Large intestine (tissue), 12 donors: ENCODE measurements around the gene PMEL. TPM values are rescaled to one million over a fixed set of nuclear protein-coding genes. Genes with fewer than 3 reads are reported as not detected.
A peak's percentile ranks its signal among the peaks of the same experiment; 100 is the strongest.
"Not testable (repeated sequence)": the region's sequence is repeated elsewhere in the genome, so short reads cannot be mapped to it uniquely, and the experiment has no call there.

Source experiments
- DNase-seq, 2 donors: peaks; one replicate each; pipeline versions ENCODE4 v3.0.0 to v3.0.0-alpha.2; 2013
- H3K27ac ChIP-seq: one replicate; pipeline ENCODE4 v1.5.1; 2013; ENCODE audit warnings: low read length
- H3K27me3 ChIP-seq: 2 replicates; pipeline ENCODE4 v1.6.1; 2013; ENCODE audit warnings: low read length; ENCODE audit not compliant: control insufficient read depth, insufficient read depth
- H3K36me3 ChIP-seq: 2 replicates; pipeline ENCODE4 v1.6.1; 2013; ENCODE audit warnings: low read length; ENCODE audit not compliant: control insufficient read depth, insufficient read depth
- H3K4me1 ChIP-seq: one replicate; pipeline ENCODE4 v1.6.1; 2013; ENCODE audit warnings: low read length; ENCODE audit not compliant: control insufficient read depth, insufficient read depth
- H3K4me3 ChIP-seq: one replicate; pipeline ENCODE4 v1.5.1; 2013; ENCODE audit warnings: low read length
- H3K9me3 ChIP-seq: one replicate; pipeline ENCODE4 v1.6.1; 2013; ENCODE audit warnings: mild to moderate bottlenecking, low read depth, low read length, moderate library complexity; ENCODE audit not compliant: control insufficient read depth
- WGBS: methylation state at CpG from one replicate; pipeline ENCODE4 v1.1.5; 2013; ENCODE audit warnings: low lambda C conversion rate; ENCODE audit not compliant: insufficient coverage; 5-methylcytosine and 5-hydroxymethylcytosine counted together
- long read RNA-seq, 11 donors: transcript quantifications; one replicate each; lab custom pipeline, GENCODE V29; 2026
- polyA plus RNA-seq: library from polyadenylated mRNA; unstranded; fragments of 120-200 nt; gene quantifications from one replicate; pipeline ENCODE4 v1.2.1, GENCODE V29; 2013

PMEL gene
- polyA plus RNA-seq, result 5.7 TPM
- long read RNA-seq, donor 1, partial matches to known transcripts, result 0 of 1 reads
- long read RNA-seq, donor 1, other reads (novel, unspliced or antisense), result 0 of 1 reads
- long read RNA-seq, donor 2, partial matches to known transcripts, result 148 of 209 reads
- long read RNA-seq, donor 2, other reads (novel, unspliced or antisense), result 61 of 209 reads
- long read RNA-seq, donor 3, result 0 reads
- long read RNA-seq, donor 4, result 0 reads
- long read RNA-seq, donor 5, partial matches to known transcripts, result 0 of 2 reads
- long read RNA-seq, donor 5, other reads (novel, unspliced or antisense), result 0 of 2 reads
- long read RNA-seq, donor 6, partial matches to known transcripts, result 0 of 2 reads
- long read RNA-seq, donor 6, other reads (novel, unspliced or antisense), result 0 of 2 reads
- long read RNA-seq, donor 7, result 0 reads
- long read RNA-seq, donor 8, partial matches to known transcripts, result 0 of 1 reads
- long read RNA-seq, donor 8, other reads (novel, unspliced or antisense), result 0 of 1 reads
- long read RNA-seq, donor 9, partial matches to known transcripts, result 90 of 132 reads
- long read RNA-seq, donor 9, other reads (novel, unspliced or antisense), result 42 of 132 reads
- long read RNA-seq, donor 10, partial matches to known transcripts, result 14 of 16 reads
- long read RNA-seq, donor 10, other reads (novel, unspliced or antisense), result 0 of 16 reads
- long read RNA-seq, donor 11, result 0 reads

DNA sequence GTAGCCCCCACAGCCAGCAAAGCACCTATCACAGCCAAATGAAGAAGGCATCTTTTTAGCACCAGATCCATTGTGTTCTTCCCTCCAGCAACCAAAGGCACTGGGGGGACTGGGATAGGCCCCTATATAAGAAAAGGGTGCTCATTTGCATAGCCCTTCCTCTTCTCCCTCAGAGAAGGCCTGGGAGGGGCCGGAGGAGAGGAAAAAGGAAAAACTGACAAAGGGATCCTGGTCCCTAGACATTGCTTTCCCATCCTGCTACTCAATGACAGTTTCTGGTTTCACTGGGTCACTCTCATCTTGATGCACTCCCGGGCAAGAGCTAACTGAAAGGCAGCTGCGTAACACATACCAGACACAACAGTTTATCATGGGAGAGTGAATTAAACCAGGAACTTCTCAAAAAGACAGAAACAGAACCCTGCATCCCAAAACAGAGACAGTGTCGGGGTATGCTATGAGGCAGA lies at the start of gene PMEL:
TSS of gene PMEL (minus strand) at position 102 of the 467 bp plus-strand sequence. CDS start at position 71, 31 bp downstream.
- peak within 1 kb of the TSS; percentile 79 for H3K27ac ChIP-seq
- H3K27me3 ChIP-seq, result no peaks in the 10 kb centered on the region
- peaks cover 20% of the 10 kb centered on the region for H3K4me1 ChIP-seq
- no peak for DNase-seq
- H3K36me3 ChIP-seq, result peaks cover 8% of the 10 kb centered on the region
- peak within 1 kb of the TSS; percentile 73 for H3K4me3 ChIP-seq
- H3K9me3 ChIP-seq, result no peaks in the 10 kb centered on the region
- WGBS, result no CpG with 5 or more reads among the region's 4 CpGs

DNA sequence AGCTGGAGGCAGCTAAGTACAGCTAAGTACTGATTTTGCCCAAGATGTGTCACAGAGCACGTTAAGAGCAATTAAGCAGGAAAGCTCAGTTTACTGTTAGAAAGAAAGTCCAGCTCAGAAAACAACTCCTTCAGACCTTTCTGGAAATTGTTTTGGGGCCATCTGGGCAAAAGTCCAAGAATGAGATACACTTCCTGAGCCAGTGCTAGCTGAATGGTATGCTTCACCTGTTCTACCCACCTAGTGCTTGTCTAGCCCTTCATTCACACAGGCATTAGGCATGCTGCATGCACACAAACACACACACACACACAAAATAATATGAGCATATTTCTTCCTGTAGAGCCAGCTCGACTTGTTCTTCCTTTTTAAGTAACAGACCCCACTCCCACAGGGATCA lies 48.4 kb upstream of the PMEL start:
- Histone ChIP-seq H3K36me3 (no peaks in the 10 kb centered on the region), H3K4me3 (no peak overlapping the region), H3K27ac (peak overlapping the region; percentile 84), H3K27me3 (no peaks in the 10 kb centered on the region), H3K9me3 (no peaks in the 10 kb centered on the region), H3K4me1 (peaks cover 68% of the 10 kb centered on the region)
- no CpG with 5 or more reads among the region's 2 CpGs for WGBS
- DNase-seq, result peak; percentile 71 to 90

DNA sequence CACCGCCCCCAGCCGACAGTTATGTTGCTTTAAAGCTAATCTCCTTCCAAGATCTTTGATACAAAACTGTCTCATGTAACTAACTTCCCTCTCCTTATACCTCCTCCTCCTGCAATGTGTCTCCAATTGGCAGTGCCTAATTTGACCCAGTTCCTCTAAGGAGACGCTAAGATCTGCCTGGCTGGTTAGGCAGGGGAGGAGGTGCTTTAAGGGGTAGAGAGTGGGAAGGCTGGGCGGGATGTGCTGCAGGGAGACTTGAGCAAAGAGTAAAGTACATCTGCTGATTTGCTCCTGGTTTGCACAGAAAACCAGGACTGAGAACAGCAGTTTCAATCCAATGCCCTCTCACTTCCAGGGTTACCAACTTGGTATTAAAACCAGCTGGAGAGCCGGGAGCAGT lies 47.6 kb upstream of the PMEL start:
- DNase-seq, result peak; percentile 38 to 75

DNA sequence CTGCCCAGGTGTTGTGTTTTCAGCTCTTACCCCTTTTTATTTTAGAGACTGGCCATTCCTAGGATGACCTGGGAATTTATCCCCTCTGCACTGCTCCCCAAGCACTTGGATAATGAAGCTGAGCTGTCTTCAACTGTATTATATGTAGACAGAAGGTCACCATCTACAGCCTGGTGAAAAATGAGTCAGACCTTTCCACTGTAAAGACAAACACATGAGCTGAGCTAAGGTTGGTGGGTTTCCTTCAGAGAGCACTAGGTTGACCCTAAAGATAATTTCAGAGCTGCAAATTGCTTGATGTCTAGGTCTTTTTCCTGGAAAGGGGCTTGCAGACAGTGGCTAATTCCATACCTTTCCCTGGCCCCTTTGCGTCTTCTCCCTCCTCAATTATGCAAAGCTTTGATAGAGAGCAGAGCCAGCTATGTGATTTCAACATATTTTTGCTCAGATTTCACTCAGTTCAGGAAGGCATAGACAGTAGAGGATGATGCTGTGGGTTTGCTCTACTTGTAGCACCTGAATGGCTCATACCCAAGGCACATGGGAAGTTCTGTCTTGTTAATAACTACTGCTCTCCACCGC lies 45.8 kb upstream of the PMEL start:
- DNase-seq, result no peak
- Histone ChIP-seq H3K27me3 (no peaks in the 10 kb centered on the region), H3K9me3 (no peaks in the 10 kb centered on the region), H3K36me3 (no peaks in the 10 kb centered on the region), H3K4me3 (no peak overlapping the region), H3K27ac (peak overlapping the region; percentile 71), H3K4me1 (peaks cover 56% of the 10 kb centered on the region)
- no CpG with 5 or more reads among the region's 2 CpGs for WGBS

More for the DNA sequence above, 47.6 kb upstream of the PMEL start:
- H3K36me3 ChIP-seq, result no peaks in the 10 kb centered on the region
- no peaks in the 10 kb centered on the region for H3K27me3 ChIP-seq
- H3K9me3 ChIP-seq, result no peaks in the 10 kb centered on the region
- no peak overlapping the region for H3K4me3 ChIP-seq
- H3K27ac ChIP-seq, result peak overlapping the region; percentile 84
- peaks cover 65% of the 10 kb centered on the region for H3K4me1 ChIP-seq
- WGBS, result no CpG with 5 or more reads among the region's 5 CpGs

DNA sequence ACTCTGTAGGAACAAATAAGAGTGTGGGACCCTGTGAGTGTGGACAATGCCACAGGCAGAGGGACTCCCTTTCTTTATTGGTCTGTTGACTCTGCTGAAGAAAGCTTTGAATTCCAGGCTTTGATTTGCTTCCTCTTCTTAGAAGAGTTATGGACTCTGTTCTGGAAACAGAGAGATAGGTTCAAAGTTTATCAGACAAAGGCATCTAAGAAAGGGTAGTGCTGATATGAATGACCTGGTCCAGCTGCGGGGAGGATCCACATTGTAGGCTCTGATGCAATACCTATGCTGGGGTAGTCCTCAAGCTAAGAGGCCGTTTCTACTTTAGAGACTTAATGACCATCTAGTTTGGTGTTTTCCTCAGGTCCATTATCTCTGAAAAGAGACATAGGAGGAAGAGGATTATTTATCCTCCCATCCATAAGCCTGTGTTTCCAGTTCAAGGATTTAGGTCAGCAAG lies 44.3 kb upstream of the PMEL start:
- Histone ChIP-seq H3K4me1 (peaks cover 51% of the 10 kb centered on the region), H3K36me3 (peaks cover 2% of the 10 kb centered on the region), H3K9me3 (no peaks in the 10 kb centered on the region), H3K4me3 (no peak overlapping the region), H3K27ac (peak overlapping the region; percentile 71), H3K27me3 (no peaks in the 10 kb centered on the region)
- WGBS, result no CpG with 5 or more reads among the region's 2 CpGs
- DNase-seq, result peak in 1 of 2 donors; percentile 55

DNA sequence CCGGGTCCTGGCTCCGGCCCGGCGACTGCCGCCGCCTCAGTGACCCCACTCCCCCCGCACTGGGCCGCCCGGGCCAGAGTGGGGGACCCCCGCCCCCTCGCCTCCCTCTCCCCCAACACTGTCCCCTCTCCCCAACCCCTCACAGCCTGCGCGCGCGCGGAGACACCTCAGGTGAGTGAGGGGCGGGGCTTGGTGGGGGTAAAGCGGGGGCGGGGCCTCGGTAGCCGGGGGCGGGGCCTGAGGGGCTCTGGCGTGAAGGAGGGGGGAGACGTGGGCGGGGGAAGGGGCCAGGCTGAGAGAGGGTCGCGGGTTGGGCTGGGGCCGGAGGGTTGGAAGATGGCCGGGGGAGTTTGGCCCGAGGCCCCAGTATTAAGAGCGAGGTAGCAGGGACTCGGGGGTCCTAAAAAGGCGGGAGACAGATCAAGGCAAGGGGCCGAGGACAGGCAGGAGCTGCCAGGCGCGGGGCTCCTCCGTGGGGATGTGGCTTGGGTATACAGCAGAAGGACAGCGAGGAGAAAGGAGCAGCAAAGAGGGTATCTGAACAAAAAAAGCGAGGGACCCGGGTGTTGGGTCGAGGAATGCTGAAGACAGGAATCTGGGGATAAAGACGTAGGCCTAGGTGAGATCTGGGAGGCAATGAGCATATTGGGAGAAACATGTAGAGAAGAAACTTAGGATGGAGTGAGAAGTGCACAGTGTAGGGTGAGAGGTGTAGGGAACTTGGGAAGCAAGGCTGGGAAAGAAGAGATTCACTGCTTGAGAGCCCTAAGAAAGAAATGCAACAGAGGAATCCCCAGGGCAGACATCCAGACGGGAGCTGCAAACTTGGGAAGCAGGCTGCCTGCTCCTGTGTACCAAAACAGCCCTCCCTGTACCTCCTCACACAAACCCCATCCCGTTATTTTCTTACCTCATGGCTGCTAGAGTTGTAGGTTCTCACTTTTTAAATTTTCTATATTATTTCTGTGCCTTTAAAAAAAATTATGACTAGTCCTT lies 42.0 kb upstream of the PMEL start:
- H3K4me1 ChIP-seq, result peaks cover 30% of the 10 kb centered on the region
- 3% methylated on average over 5 of the region's 44 CpGs for WGBS
- H3K36me3 ChIP-seq, result peaks cover 24% of the 10 kb centered on the region
- H3K27ac ChIP-seq, result peak overlapping the region; percentile 84
- H3K9me3 ChIP-seq, result no peaks in the 10 kb centered on the region
- H3K27me3 ChIP-seq, result no peaks in the 10 kb centered on the region
- DNase-seq, result peak in 1 of 2 donors; percentile 53
- H3K4me3 ChIP-seq, result peak overlapping the region; percentile 72

DNA sequence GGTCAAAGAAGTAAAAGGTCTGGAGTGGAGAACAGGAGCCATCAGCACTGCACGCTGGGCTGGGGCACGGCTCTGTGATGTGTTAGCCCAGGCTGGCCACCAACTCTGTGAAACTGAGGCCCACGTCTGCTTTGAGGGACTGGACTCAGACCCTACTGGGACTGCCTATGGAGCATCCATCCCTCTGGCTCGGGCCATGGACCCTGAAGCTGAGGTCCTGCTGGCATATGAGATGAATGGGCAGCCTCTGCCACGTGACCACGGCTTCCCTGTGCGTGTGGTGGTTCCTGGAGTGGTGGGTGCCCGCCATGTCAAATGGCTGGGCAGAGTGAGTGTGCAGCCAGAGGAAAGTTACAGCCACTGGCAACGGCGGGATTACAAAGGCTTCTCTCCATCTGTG lies 38.4 kb upstream of the PMEL start:
- no peak for DNase-seq
- Histone ChIP-seq H3K4me3 (no peak overlapping the region), H3K36me3 (peaks cover 33% of the 10 kb centered on the region), H3K27me3 (no peaks in the 10 kb centered on the region), H3K9me3 (no peaks in the 10 kb centered on the region), H3K27ac (no peak overlapping the region), H3K4me1 (peaks cover 34% of the 10 kb centered on the region)
- no CpG with 5 or more reads among the region's 10 CpGs for WGBS

DNA sequence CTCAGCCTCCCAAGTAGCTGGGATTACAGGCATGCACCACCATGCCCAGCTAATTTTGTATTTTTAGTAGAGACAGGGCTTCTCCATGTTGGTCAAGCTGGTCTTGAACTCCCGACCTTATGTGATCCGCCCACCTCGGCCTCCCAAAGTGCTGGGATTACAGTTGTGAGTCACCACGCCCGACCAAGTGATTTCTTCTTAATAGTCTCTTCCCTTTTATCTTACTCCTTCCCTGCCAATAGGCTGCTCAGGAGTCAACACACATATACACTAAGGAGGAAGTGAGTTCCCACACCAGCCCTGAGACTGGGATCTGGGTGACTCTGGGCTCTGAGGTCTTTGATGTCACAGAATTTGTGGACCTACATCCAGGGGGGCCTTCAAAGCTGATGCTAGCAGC lies 37.5 kb upstream of the PMEL start:
- H3K36me3 ChIP-seq, result peaks cover 35% of the 10 kb centered on the region
- H3K9me3 ChIP-seq, H3K4me3 ChIP-seq, H3K27me3 ChIP-seq, DNase-seq, H3K27ac ChIP-seq: not testable (repeated sequence)
- WGBS, result no CpG with 5 or more reads among the region's 5 CpGs
- H3K4me1 ChIP-seq, result peaks cover 35% of the 10 kb centered on the region

DNA sequence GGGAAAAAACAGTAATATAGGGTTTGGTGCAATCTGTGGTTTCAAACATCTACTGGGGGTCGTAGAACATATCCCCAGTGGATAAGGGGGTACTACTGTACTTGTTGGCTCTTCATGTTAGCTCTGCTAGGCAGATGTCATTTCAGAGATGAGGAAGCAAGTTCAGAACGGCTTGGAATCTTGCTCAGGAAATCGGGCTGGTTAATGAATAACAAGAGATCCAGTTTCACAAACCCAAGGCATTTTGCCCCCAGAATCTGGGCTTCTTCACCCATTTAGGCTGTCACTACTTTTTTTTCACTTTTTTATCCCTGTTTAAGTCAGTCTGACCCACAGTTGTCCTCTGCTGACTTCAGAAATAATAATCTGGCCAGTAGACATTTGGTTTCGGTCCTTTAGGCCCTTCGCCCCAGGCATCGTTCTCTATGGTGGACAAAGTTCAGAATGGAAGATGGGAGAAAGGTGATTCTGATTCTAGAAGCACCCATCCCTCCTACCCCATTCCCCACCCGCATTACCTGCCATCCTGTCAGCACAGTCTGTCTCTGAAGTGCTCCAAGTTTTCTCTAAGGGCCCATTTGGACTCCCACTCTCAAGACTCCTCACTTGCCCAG lies 35.8 kb upstream of the PMEL start:
- no peaks in the 10 kb centered on the region for H3K9me3 ChIP-seq
- H3K27me3 ChIP-seq, result no peaks in the 10 kb centered on the region
- H3K27ac ChIP-seq, result peak overlapping the region; percentile 89
- WGBS, result no CpG with 5 or more reads among the region's 7 CpGs
- H3K4me1 ChIP-seq, result peaks cover 36% of the 10 kb centered on the region
- peaks cover 35% of the 10 kb centered on the region for H3K36me3 ChIP-seq
- peak overlapping the region; percentile 3 for H3K4me3 ChIP-seq
- peak in 1 of 2 donors; percentile 79 for DNase-seq
